PC-9 (cell line): ENCODE measurements around the gene CSF3R.

ENCODE experiments used
- CTCF ChIP-seq: fragments of 200-600 bp; sonication (generic); conservative IDR thresholded peaks from 2 replicates; pipeline ENCODE4 v1.6.1; 2017; ENCODE audit warnings: mixed run types, antibody characterized with exemption, mild to moderate bottlenecking, moderate library complexity
- EZH2 ChIP-seq: fragments of 200-600 bp; sonication (generic); IDR thresholded peaks from 2 replicates; pipeline ENCODE4 v1.8.0; 2017; ENCODE audit warnings: antibody characterized with exemption, low read depth

- no peak for TF ChIP-seq CTCF
- TF ChIP-seq EZH2 = no peak
These were observed 21.0 kb upstream of the CSF3R start for GRCh38 chr1:36503733-36504132.
